Heart left ventricle (tissue), 16 donors: ENCODE data around the gene DDX10. TPM values are rescaled to one million over a fixed set of nuclear protein-coding genes. Genes with fewer than 3 reads are reported as not detected.

Source experiments
- ATAC-seq, 4 donors: fragments of 200-7000 bp; cut with Tn5 transposase; one replicate each; pipeline ENCODE4 v1.9.1; 2020 to 2022; ENCODE audit warnings: moderate library complexity in 4 of 4, mild to moderate bottlenecking in 3 of 4, moderate number of reproducible peaks in 1 of 4
- DNase-seq, 5 donors: peaks; one replicate each; pipeline ENCODE4 v3.0.0-alpha.2; 2020
- H3K27ac ChIP-seq, 12 donors: fragments of 200-600 bp; sonication (generic) in 4 of 12; one replicate each; pipeline versions ENCODE4 v1.5.0 to v1.8.0; 2016 to 2022; ENCODE audit warnings: mild to moderate bottlenecking in 2 of 12
- H3K27me3 ChIP-seq, 9 donors: fragments of 200-600 bp; sonication (generic) in 2 of 9; one replicate each; pipeline versions ENCODE4 v1.5.1 to v1.8.0; 2016 to 2022; ENCODE audit warnings: mild to moderate bottlenecking in 3 of 9
- H3K36me3 ChIP-seq, 9 donors: fragments of 200-600 bp; sonication (generic) in 2 of 9; one replicate each; pipeline versions ENCODE4 v1.5.0 to v1.8.0; 2018 to 2022; ENCODE audit warnings: mild to moderate bottlenecking in 2 of 9
- H3K4me1 ChIP-seq, 12 donors: fragments of 200-600 bp; sonication (generic) in 4 of 12; one replicate each; pipeline versions ENCODE4 v1.5.0 to v1.8.0; 2016 to 2022; ENCODE audit warnings: mild to moderate bottlenecking in 3 of 12
- H3K4me3 ChIP-seq, 12 donors: fragments of 200-600 bp; sonication (generic) in 4 of 12; one replicate each; pipeline versions ENCODE4 v1.5.0 to v1.8.0; 2017 to 2022; ENCODE audit warnings: mild to moderate bottlenecking in 9 of 12, moderate library complexity in 4 of 12
- H3K9me3 ChIP-seq, 12 donors: fragments of 200-600 bp; sonication (generic) in 4 of 12; one replicate each; pipeline versions ENCODE4 v1.5.0 to v1.8.0; 2016 to 2022; ENCODE audit warnings: mild to moderate bottlenecking in 1 of 12
- CTCF ChIP-seq, 12 donors: fragments of 200-600 bp; sonication (generic) in 4 of 12; IDR thresholded peaks; one replicate each; pipeline versions ENCODE4 v1.5.0 to v1.8.0; 2018 to 2022; ENCODE audit warnings: antibody characterized with exemption in 12 of 12, mild to moderate bottlenecking in 5 of 12
- POLR2A ChIP-seq, 2 donors: fragments of 450-650 bp; IDR thresholded peaks; one replicate each; pipeline ENCODE4 v1.6.1; 2017; ENCODE audit warnings: antibody characterized with exemption in 2 of 2, mild to moderate bottlenecking in 2 of 2, moderate library complexity in 2 of 2
- whole genome bisulfite sequencing, 4 donors: extraction: QIAGEN DNeasy Blood & Tissue Kit in 2 of 4; methylation state at CpG; one replicate each; pipeline versions ENCODE4 v1.1.5 to v1.1.7; 2013 to 2018; 5-methylcytosine and 5-hydroxymethylcytosine counted together
- intact Hi-C, 10 donors: fragments of 100-400 bp; cut with DNase I; formaldehyde crosslinking; loops; one replicate each; pipeline versions ENCODE4 v1.11.1 to v1.14.2; 2022
- polyA plus RNA-seq, 2 donors: library from polyadenylated mRNA; stranded (reverse); fragments of 200-250 nt; gene quantifications; one replicate each; pipeline ENCODE4 v1.2.3, GENCODE V29; 2013
- total RNA-seq, 9 donors: library from RNA; depleted of rRNA in 2 of 9; stranded (reverse); fragments of >200 nt in 2 of 9; fragmentation: NEBNext Ultra II Directional in 3 of 9; extraction: Animal tissue kit (Norgen Biotek cat#: 25700) in 3 of 9; gene quantifications; one replicate each; pipeline versions ENCODE4 v1.1.0 to v1.2.4, GENCODE V29; 2016 to 2023
- donor health status: ischemic (EF 13 %, LVEDD 7.1; RV severe dilation, severe dysfunction).
- donor health status: healthy with polysubstance abuse.
- donor health status: DM: no; HTN: yes; CAD: no.
- donor health status: DM: no; HTN: no; CAD: no.
- donor health status: ischemic (EF 25% LVEDD 6.9; RV normal size, moderate dysfunction).
- donor health status: ischemic (EF 25% LVEDD 5.7; RV mildly dilated, moderate dysfunction).
- donor health status: healthy.
- donor health status: DM: yes; HTN: yes; CAD: no.
- donor health status: ischemic (EF 35%, LVEDD 5.7; RV mildly dilated, moderate dysfunction).
- donor health status: nonischemic (EF 11% LVEDD 7.7; RV severe dilation, severe dysfunction).
- donor health status: DM: yes; HTN: yes; CAD: no.
- donor health status: PGD.
- donor health status: ischemic (EF 29% LVEDD 5.4; RV normal size, mild dysfunction).
- donor health status: nonischemic (EF 23%, LVEDD 6.1; RV moderate dilation, normal function).

Gene DDX10
- total and polyA plus RNA-seq, 11 donors: 8.3 to 17.2 (median 12.1) TPM

GRCh38 chr11:108967571-108967970 lies 302.7 kb downstream of the DDX10 start:
- Histone ChIP-seq H3K27me3 (no peaks in the 10 kb centered on the region), H3K9me3 (peaks cover 0 to 6% (median 0%) of the 10 kb centered on the region in 12 donors), H3K4me3 (no peak overlapping the region), H3K36me3 (no peaks in the 10 kb centered on the region), H3K4me1 (peaks cover 0 to 12% (median 2%) of the 10 kb centered on the region in 12 donors), H3K27ac (peak overlapping the region in 11 of 12 donors; percentile 2 to 85 (median 60))
- ATAC-seq: peak; percentile 92 to 96 (median 95)
- intact Hi-C loops: loop anchor here in 4 of 10 donors (5.0 to 10.0 kb wide), 4 partner anchors 105 to 337 kb away; no protein-coding TSS in a partner anchor
- no peak for TF ChIP-seq POLR2A (IDR thresholded peaks at IDR 0.05)
- TF ChIP-seq CTCF (IDR thresholded peaks at IDR 0.05): no peak
- peak in 4 of 5 donors; percentile 40 to 80 (median 72) for DNase-seq
- WGBS, 4 donors: 38 to 51% (median 43%) methylated on average over 7 of the region's 7 CpGs

GRCh38 chr11:108970221-108970991 lies 305.5 kb downstream of the DDX10 start:
- 88 to 93% (median 90%) methylated on average over 6 of the region's 6 CpGs for WGBS, 4 donors
- no peak for DNase-seq
- Histone ChIP-seq H3K4me3 (no peak overlapping the region), H3K27ac (no peak overlapping the region), H3K36me3 (no peaks in the 10 kb centered on the region), H3K27me3 (no peaks in the 10 kb centered on the region), H3K9me3 (peaks cover 0 to 6% (median 0%) of the 10 kb centered on the region in 12 donors), H3K4me1 (peaks cover 0 to 19% (median 2%) of the 10 kb centered on the region in 12 donors)
- intact Hi-C loops: no loop called here
- no peak for TF ChIP-seq POLR2A (IDR thresholded peaks at IDR 0.05)
- TF ChIP-seq CTCF (IDR thresholded peaks at IDR 0.05): no peak
- ATAC-seq: no peak

- Histone ChIP-seq H3K4me3 (no peak overlapping the region), H3K9me3 (peaks cover 0 to 6% (median 0%) of the 10 kb centered on the region in 12 donors), H3K27ac (peak overlapping the region in 2 of 12 donors; percentile 19 to 41), H3K36me3 (no peaks in the 10 kb centered on the region), H3K27me3 (no peaks in the 10 kb centered on the region), H3K4me1 (peaks cover 0 to 7% (median 0%) of the 10 kb centered on the region in 12 donors)
- DNase-seq (no peak), ATAC-seq (no peak)
- TF ChIP-seq CTCF (IDR thresholded peaks at IDR 0.05) (no peak), POLR2A (IDR thresholded peaks at IDR 0.05) (no peak)
- intact Hi-C loops: no loop called here
- WGBS, 4 donors: 71 to 74% (median 73%) methylated on average over 12 of the region's 12 CpGs
Measured at GRCh38 chr11:108973402-108974162, 308.7 kb downstream of the DDX10 start.

GRCh38 chr11:108975026-108975425 lies 310.2 kb downstream of the DDX10 start:
- intact Hi-C loops: loop anchor here in 2 of 10 donors (1.0 to 5.0 kb wide), 2 partner anchors 96 to 97 kb away; no protein-coding TSS in a partner anchor
- Histone ChIP-seq H3K36me3 (no peaks in the 10 kb centered on the region), H3K27me3 (no peaks in the 10 kb centered on the region), H3K4me3 (no peak overlapping the region), H3K9me3 (peaks cover 0 to 5% (median 0%) of the 10 kb centered on the region in 12 donors), H3K4me1 (peaks cover 0 to 7% (median 0%) of the 10 kb centered on the region in 12 donors), H3K27ac (peak overlapping the region in 7 of 12 donors; percentile 5 to 71 (median 46))
- no peak for TF ChIP-seq CTCF (IDR thresholded peaks at IDR 0.05)
- TF ChIP-seq POLR2A (IDR thresholded peaks at IDR 0.05): no peak
- WGBS, 4 donors: 66 to 81% (median 75%) methylated on average over 2 of the region's 2 CpGs
- ATAC-seq (no peak), DNase-seq (no peak)
